ENCODE measurements around the gene DRG1.

- TF ChIP-seq CTCF (IDR thresholded peaks at IDR 0.05; ENCODE audit: poor library complexity) (no peak), EZH2 (IDR thresholded peaks at IDR 0.05; ENCODE audit: borderline replicate concordance) (no peak)
These were observed 65.9 kb downstream of the DRG1 start for GRCh38 chr22:31465307-31465706.
